Upper lobe of right lung (tissue), 1 donor: Measurements from ENCODE around the gene OLAH. TPM values are rescaled to one million over a fixed set of nuclear protein-coding genes. Genes with fewer than 3 reads are reported as not detected.

Experiments
- ATAC-seq: fragments of 200-7000 bp; cut with Tn5 transposase; one replicate; pipeline ENCODE4 v1.9.1; 2020; ENCODE audit warnings: mild to moderate bottlenecking, moderate library complexity
- DNase-seq: peaks from one replicate; pipeline ENCODE4 v3.0.0-alpha.2; 2020
- H3K27ac ChIP-seq: fragments of 200-600 bp; one replicate; pipeline ENCODE4 v1.8.0; 2022
- H3K27me3 ChIP-seq: fragments of 200-600 bp; one replicate; pipeline ENCODE4 v1.8.0; 2022; ENCODE audit warnings: mild to moderate bottlenecking
- H3K36me3 ChIP-seq: fragments of 200-600 bp; one replicate; pipeline ENCODE4 v1.8.0; 2022
- H3K4me1 ChIP-seq: fragments of 200-600 bp; one replicate; pipeline ENCODE4 v1.8.0; 2022
- H3K4me3 ChIP-seq: fragments of 200-600 bp; one replicate; pipeline ENCODE4 v1.8.0; 2022; ENCODE audit warnings: mild to moderate bottlenecking
- H3K9me3 ChIP-seq: fragments of 200-600 bp; one replicate; pipeline ENCODE4 v1.8.0; 2022
- intact Hi-C: fragments of 100-400 bp; cut with DNase I; formaldehyde crosslinking; loops from one replicate; pipeline ENCODE4 v1.11.0; 2022
- total RNA-seq: library from RNA; stranded (reverse); fragmentation: NEBNext Ultra II Directional; extraction: Animal tissue kit (Norgen Biotek cat#: 25700); gene quantifications from one replicate; pipeline ENCODE4 v1.2.1, GENCODE V29; 2021
- TF ChIP-seq, protein P1 (sequence below): fragments of 200-600 bp; IDR thresholded peaks from one replicate; pipeline ENCODE4 v1.8.0; 2022; ENCODE audit warnings: antibody characterized with exemption
- donor health status: DM: no; HTN: yes; CAD: no; lungs with severe emphysema.

Gene OLAH
- total RNA-seq, 1 donor from 2014 or later, result 0.93 TPM

DNA sequence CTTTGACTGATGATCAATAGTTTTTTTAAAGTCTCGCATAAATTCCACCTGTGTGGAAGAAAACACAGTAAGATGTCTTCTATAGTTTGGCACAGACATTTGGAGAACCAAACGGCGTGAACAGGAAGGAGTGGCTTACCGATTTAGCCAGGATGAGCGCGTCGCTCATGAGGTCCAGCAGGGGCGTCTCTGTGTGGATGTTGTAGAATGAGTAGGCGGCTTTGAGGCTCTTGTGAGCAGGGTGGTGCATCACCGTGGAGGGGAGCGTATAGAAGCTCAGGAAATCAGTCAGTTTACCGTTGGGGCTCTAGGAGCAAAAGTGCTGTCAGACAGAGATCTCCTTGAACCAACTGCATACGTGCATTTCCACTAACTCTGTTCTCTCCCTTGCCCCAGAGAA is 68.9 kb downstream of the OLAH start:
- H3K9me3 ChIP-seq, result no peaks in the 10 kb centered on the region
- peaks cover 53% of the 10 kb centered on the region for H3K36me3 ChIP-seq
- no peak overlapping the region for H3K4me3 ChIP-seq
- H3K4me1 ChIP-seq, result no peaks in the 10 kb centered on the region
- no peak for ATAC-seq
- intact Hi-C loops, result no loop called here
- H3K27me3 ChIP-seq, result no peaks in the 10 kb centered on the region
- no peak overlapping the region for H3K27ac ChIP-seq
- DNase-seq, result no peak
- TF ChIP-seq, protein P1, sequence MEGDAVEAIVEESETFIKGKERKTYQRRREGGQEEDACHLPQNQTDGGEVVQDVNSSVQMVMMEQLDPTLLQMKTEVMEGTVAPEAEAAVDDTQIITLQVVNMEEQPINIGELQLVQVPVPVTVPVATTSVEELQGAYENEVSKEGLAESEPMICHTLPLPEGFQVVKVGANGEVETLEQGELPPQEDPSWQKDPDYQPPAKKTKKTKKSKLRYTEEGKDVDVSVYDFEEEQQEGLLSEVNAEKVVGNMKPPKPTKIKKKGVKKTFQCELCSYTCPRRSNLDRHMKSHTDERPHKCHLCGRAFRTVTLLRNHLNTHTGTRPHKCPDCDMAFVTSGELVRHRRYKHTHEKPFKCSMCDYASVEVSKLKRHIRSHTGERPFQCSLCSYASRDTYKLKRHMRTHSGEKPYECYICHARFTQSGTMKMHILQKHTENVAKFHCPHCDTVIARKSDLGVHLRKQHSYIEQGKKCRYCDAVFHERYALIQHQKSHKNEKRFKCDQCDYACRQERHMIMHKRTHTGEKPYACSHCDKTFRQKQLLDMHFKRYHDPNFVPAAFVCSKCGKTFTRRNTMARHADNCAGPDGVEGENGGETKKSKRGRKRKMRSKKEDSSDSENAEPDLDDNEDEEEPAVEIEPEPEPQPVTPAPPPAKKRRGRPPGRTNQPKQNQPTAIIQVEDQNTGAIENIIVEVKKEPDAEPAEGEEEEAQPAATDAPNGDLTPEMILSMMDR, result no peak

DNA sequence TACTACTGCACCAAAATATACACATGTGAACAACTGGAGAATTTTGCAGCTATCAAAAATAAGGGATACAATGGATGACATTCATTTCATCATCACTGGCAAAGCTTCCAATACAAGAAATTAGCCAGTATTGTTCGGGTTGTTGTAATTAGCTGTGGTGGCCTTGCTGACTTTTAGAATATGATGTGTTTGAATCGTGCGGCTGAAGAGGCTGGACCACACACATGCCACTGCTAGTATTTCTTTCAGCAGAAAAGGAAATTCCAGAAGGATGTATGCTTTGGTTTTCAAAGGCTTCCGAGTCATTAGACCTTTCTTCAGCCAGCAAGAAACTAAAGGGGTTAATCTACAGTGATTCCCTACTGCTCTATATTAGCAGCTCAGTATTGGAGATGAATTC is 70.0 kb downstream of the OLAH start:
- TF ChIP-seq, protein P1, result no peak
- H3K27me3 ChIP-seq, result no peaks in the 10 kb centered on the region
- no peak overlapping the region for H3K27ac ChIP-seq
- ATAC-seq, result no peak
- no peaks in the 10 kb centered on the region for H3K9me3 ChIP-seq
- peaks cover 42% of the 10 kb centered on the region for H3K36me3 ChIP-seq
- DNase-seq, result no peak
- intact Hi-C loops, result no loop called here
- H3K4me3 ChIP-seq, result no peak overlapping the region
- H3K4me1 ChIP-seq, result no peaks in the 10 kb centered on the region

DNA sequence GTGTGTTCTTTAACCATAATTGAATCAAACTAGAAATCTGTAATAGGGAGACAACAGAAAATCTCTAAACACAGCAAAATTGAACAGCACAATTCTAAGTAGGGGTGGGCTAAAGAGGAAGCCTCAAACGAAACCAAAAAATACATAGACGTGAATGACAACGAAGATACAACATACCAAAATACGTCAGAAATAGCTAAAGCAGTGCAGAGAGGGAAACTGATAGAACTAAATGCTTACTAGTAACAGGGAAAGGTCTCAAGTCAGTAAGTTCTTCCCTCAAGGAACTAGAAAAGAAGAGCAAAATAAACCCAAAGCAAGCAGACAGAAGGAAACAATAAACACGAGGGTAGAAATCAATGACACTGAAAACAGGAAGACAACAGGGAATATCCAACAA is 72.5 kb downstream of the OLAH start:
- H3K27ac ChIP-seq, result no peak overlapping the region
- H3K27me3 ChIP-seq, result no peaks in the 10 kb centered on the region
- DNase-seq (no peak), ATAC-seq (no peak)
- H3K9me3 ChIP-seq, result no peaks in the 10 kb centered on the region
- TF ChIP-seq, protein P1, result no peak
- no peak overlapping the region for H3K4me3 ChIP-seq
- H3K4me1 ChIP-seq, result no peaks in the 10 kb centered on the region
- intact Hi-C loops, result no loop called here
- H3K36me3 ChIP-seq, result peaks cover 34% of the 10 kb centered on the region

DNA sequence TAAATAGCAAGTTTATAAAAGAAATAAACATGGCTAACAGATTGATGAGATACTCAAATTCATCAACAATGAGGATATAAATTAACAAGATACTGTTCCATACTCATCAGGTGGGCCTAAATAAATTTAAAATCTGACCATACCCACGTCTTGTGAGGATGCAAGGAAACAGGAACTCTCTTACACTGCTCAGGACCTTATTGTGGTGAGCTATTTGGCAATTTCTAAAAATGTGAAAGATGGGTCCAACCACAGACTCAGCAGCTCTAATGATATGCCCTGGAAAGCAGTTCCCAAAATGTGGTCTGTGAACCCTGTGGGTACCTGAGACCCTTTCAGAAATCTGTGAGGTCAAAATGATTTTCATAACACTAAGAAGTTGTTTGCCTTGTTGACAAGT is 74.9 kb downstream of the OLAH start:
- H3K9me3 ChIP-seq, result no peaks in the 10 kb centered on the region
- peaks cover 21% of the 10 kb centered on the region for H3K36me3 ChIP-seq
- no peak overlapping the region for H3K27ac ChIP-seq
- no peaks in the 10 kb centered on the region for H3K27me3 ChIP-seq
- DNase-seq (no peak), ATAC-seq (no peak)
- no peak overlapping the region for H3K4me3 ChIP-seq
- TF ChIP-seq, protein P1, result no peak
- intact Hi-C loops, result no loop called here
- H3K4me1 ChIP-seq, result no peaks in the 10 kb centered on the region

DNA sequence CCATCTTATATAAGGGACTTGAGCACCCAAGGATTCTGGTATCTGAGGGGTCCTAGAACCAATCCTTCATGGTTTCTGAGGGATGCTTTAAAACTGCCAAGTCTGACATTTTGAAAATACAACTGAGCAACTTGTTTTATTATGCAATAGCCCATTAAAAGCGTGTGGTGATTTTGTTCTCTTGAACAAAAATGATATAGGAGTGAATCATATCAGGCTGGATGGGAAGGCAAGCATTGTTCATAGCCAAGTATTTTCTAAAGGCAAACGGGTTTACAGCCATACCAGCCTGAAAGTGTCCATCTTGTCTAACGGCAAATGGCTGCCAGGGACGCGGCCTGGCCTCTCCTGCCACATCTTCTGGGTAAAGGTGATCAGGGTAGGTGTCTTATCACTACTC is 76.8 kb downstream of the OLAH start:
- Histone ChIP-seq H3K36me3 (peaks cover 23% of the 10 kb centered on the region), H3K4me3 (no peak overlapping the region), H3K27me3 (no peaks in the 10 kb centered on the region), H3K9me3 (no peaks in the 10 kb centered on the region), H3K27ac (no peak overlapping the region), H3K4me1 (no peaks in the 10 kb centered on the region)
- no peak for DNase-seq
- ATAC-seq, result no peak
- TF ChIP-seq, protein P1, result no peak
- intact Hi-C loops, result no loop called here

DNA sequence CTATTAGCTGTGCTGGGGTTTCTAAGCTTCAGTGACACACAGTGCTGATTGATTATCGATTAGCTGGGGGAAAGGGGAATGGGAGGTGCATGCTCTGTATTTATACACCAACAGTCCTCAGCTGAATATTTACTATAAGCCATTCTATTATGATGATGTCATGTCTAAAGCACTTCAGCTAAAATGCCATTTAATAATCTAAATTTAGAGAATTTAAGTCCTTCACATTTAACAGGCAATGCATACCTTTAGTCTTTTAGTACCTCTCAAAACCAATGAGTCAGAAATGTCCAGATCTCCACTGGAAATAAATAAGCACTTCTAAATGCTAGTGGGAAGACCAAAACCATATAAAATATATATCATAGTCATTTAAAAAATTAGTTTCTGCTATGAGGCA is 78.0 kb downstream of the OLAH start:
- TF ChIP-seq, protein P1, result no peak
- no peak overlapping the region for H3K27ac ChIP-seq
- H3K36me3 ChIP-seq, result peaks cover 31% of the 10 kb centered on the region
- H3K4me3 ChIP-seq, result no peak overlapping the region
- intact Hi-C loops, result no loop called here
- H3K9me3 ChIP-seq, result no peaks in the 10 kb centered on the region
- H3K27me3 ChIP-seq, result no peaks in the 10 kb centered on the region
- DNase-seq (no peak), ATAC-seq (no peak)
- H3K4me1 ChIP-seq, result no peaks in the 10 kb centered on the region
